IMR-90 (cell line): ENCODE results near the gene SAPCD1. TPM values are rescaled to one million over a fixed set of nuclear protein-coding genes. Genes with fewer than 3 reads are reported as not detected.

Experiments
- ATAC-seq: fragments of 200-7000 bp; cut with Tn5 transposase; 2 replicates; pipeline ENCODE4 v1.9.1; 2020; ENCODE audit warnings: low read depth, mild to moderate bottlenecking, moderate library complexity
- BruUV-seq: library from RNA; stranded (reverse); fragments of 400-500 nt; replicated peaks from 2 replicates; lab custom pipeline; 2021; lab: Mats Ljungman, UMichigan
- CTCF ChIA-PET: fragments of 300-600 bp; formaldehyde crosslinking; extraction: SDS; loops from one replicate; lab custom pipeline; 2021; ENCODE audit warnings: antibody characterized with exemption; lab: Yijun Ruan, JAX
- POLR2A ChIA-PET: fragments of 300-600 bp; sonication (Branson Sonifier 250); formaldehyde crosslinking; loops from one replicate; lab custom pipeline; 2022; ENCODE audit warnings: antibody characterized with exemption; ENCODE audit not compliant: unreplicated experiment; lab: Charles Lee
- DNase-seq: peaks from one replicate; pipeline ENCODE4 v3.0.0; 2013
- H2AFZ ChIP-seq: replicated peaks from 2 replicates; pipeline ENCODE3; 2013; ENCODE audit warnings: low read length, mild to moderate bottlenecking; ENCODE audit not compliant: poor library complexity
- H2AK5ac ChIP-seq: 2 replicates; pipeline ENCODE4 v1.6.1; 2013; ENCODE audit warnings: low read depth, low read length, inconsistent platforms
- H2AK9ac ChIP-seq: replicated peaks from 2 replicates; pipeline ENCODE3; 2013; ENCODE audit warnings: mild to moderate bottlenecking, low read depth, low read length, moderate library complexity; ENCODE audit not compliant: poor library complexity
- H2BK120ac ChIP-seq: 2 replicates; pipeline ENCODE4 v1.6.1; 2013; ENCODE audit warnings: low read depth, low read length, inconsistent platforms
- H2BK15ac ChIP-seq: 3 replicates; pipeline ENCODE4 v1.6.1; 2013; ENCODE audit warnings: low read depth, low read length, inconsistent platforms
- H2BK20ac ChIP-seq: 2 replicates; pipeline ENCODE4 v1.6.1; 2013; ENCODE audit warnings: low read depth, mild to moderate bottlenecking, inconsistent platforms, low read length, moderate library complexity
- H2BK5ac ChIP-seq: 2 replicates; pipeline ENCODE4 v1.6.1; 2013; ENCODE audit warnings: mild to moderate bottlenecking, low read depth, low read length, inconsistent platforms; ENCODE audit not compliant: poor library complexity, severe bottlenecking
- H3K14ac ChIP-seq: replicated peaks from 2 replicates; pipeline ENCODE4 v1.6.1; 2013; ENCODE audit warnings: low read depth, low read length, inconsistent platforms
- H3K18ac ChIP-seq: 2 replicates; pipeline ENCODE4 v1.6.1; 2013; ENCODE audit warnings: low read depth, low read length, control low read depth
- H3K23ac ChIP-seq: 2 replicates; pipeline ENCODE4 v1.6.1; 2013; ENCODE audit warnings: low read depth, low read length, inconsistent platforms
- H3K27ac ChIP-seq: 2 replicates; pipeline ENCODE4 v1.5.1; 2013; ENCODE audit warnings: mild to moderate bottlenecking, control low read depth, low read length; ENCODE audit not compliant: insufficient read depth
- H3K27me3 ChIP-seq: 2 replicates; pipeline ENCODE4 v1.6.1; 2013; ENCODE audit warnings: low read length; ENCODE audit not compliant: control insufficient read depth, insufficient read depth
- H3K36me3 ChIP-seq: 2 replicates; pipeline ENCODE4 v1.6.1; 2013; ENCODE audit warnings: low read length, mixed read lengths; ENCODE audit not compliant: control insufficient read depth, insufficient read depth
- H3K4ac ChIP-seq: 2 replicates; pipeline ENCODE4 v1.6.1; 2013; ENCODE audit warnings: low read depth, low read length, inconsistent platforms
- H3K4me1 ChIP-seq: 2 replicates; pipeline ENCODE4 v1.6.1; 2013; ENCODE audit warnings: low read length, mixed read lengths; ENCODE audit not compliant: control insufficient read depth, insufficient read depth
- H3K4me2 ChIP-seq: 2 replicates; pipeline ENCODE4 v1.6.1; 2013; ENCODE audit warnings: low read depth, mild to moderate bottlenecking, control low read depth, low read length, moderate library complexity
- H3K4me3 ChIP-seq: 2 replicates; pipeline ENCODE4 v1.5.1; 2013; ENCODE audit warnings: low read depth, mild to moderate bottlenecking, control low read depth, low read length, moderate library complexity; ENCODE audit not compliant: insufficient read depth
- H3K56ac ChIP-seq: 2 replicates; pipeline ENCODE4 v1.6.1; 2013; ENCODE audit warnings: low read length, inconsistent platforms; ENCODE audit not compliant: insufficient read depth; ENCODE audit errors: extremely low read depth
- H3K79me1 ChIP-seq, 2 experiments: 2 replicates each; pipeline ENCODE4 v1.6.1; 2013; ENCODE audit warnings: low read length in 2 of 2, inconsistent platforms in 1 of 2, low read depth in 1 of 2
- H3K9ac ChIP-seq: 2 replicates; pipeline ENCODE4 v1.6.1; 2013; ENCODE audit warnings: low read depth, low read length, control low read depth
- H3K9me1 ChIP-seq: 2 replicates; pipeline ENCODE4 v1.6.1; 2013; ENCODE audit warnings: low read length, inconsistent platforms; ENCODE audit not compliant: insufficient read depth
- H3K9me3 ChIP-seq: 2 replicates; pipeline ENCODE4 v1.6.1; 2013; ENCODE audit warnings: low read length; ENCODE audit not compliant: control insufficient read depth, insufficient read depth
- H4K20me1 ChIP-seq: 2 replicates; pipeline ENCODE4 v1.6.1; 2013; ENCODE audit warnings: low read length, inconsistent platforms; ENCODE audit not compliant: insufficient read depth
- H4K5ac ChIP-seq: 2 replicates; pipeline ENCODE4 v1.6.1; 2013; ENCODE audit warnings: mild to moderate bottlenecking, low read depth, low read length, control low read depth
- H4K8ac ChIP-seq, 2 experiments: 2 replicates each; pipeline ENCODE4 v1.6.1; 2013; ENCODE audit warnings: low read depth in 2 of 2, low read length in 2 of 2, control low read depth in 1 of 2, inconsistent platforms in 1 of 2
- H4K91ac ChIP-seq: 2 replicates; pipeline ENCODE4 v1.6.1; 2013; ENCODE audit warnings: low read depth, low read length, inconsistent platforms; ENCODE audit not compliant: insufficient read depth
- BHLHE40 ChIP-seq: fragments of 150-350 bp; IDR thresholded peaks from 2 replicates; pipeline ENCODE4 v1.6.1; 2016; ENCODE audit warnings: mild to moderate bottlenecking, low read depth, low read length
- CEBPB ChIP-seq: IDR thresholded peaks from 2 replicates; pipeline ENCODE4 v1.6.1; 2012; ENCODE audit warnings: low read depth, low read length, improper control_type of control experiment
- CHD1 ChIP-seq: IDR thresholded peaks from 2 replicates; pipeline ENCODE4 v1.6.1; 2012; ENCODE audit warnings: low read depth, low read length, improper control_type of control experiment
- CTCF ChIP-seq: conservative IDR thresholded peaks from 2 replicates; pipeline ENCODE4 v1.5.1; 2012; ENCODE audit warnings: mild to moderate bottlenecking, low read depth, low read length, improper control_type of control experiment
- ELK1 ChIP-seq: fragments of 150-350 bp; IDR thresholded peaks from 2 replicates; pipeline ENCODE4 v1.6.1; 2016; ENCODE audit warnings: low read depth, mild to moderate bottlenecking, low read length, moderate library complexity, borderline replicate concordance
- FOS ChIP-seq: fragments of 150-350 bp; IDR thresholded peaks from 2 replicates; pipeline ENCODE4 v1.6.1; 2016; ENCODE audit warnings: low read depth, low read length
- MAFK ChIP-seq: IDR thresholded peaks from 2 replicates; pipeline ENCODE4 v1.6.1; 2012; ENCODE audit warnings: low read depth, low read length, improper control_type of control experiment
- MAZ ChIP-seq: IDR thresholded peaks from 2 replicates; pipeline ENCODE4 v1.6.1; 2012; ENCODE audit warnings: low read depth, mild to moderate bottlenecking, low read length, improper control_type of control experiment, moderate library complexity, borderline replicate concordance
- MXI1 ChIP-seq: IDR thresholded peaks from 2 replicates; pipeline ENCODE4 v1.6.1; 2012; ENCODE audit warnings: low read depth, mild to moderate bottlenecking, low read length, moderate library complexity, borderline replicate concordance
- NFE2L2 ChIP-seq: fragments of 150-350 bp; IDR thresholded peaks from 2 replicates; pipeline ENCODE4 v1.6.1; 2016; ENCODE audit warnings: low read depth, mild to moderate bottlenecking, low read length
- POLR2A ChIP-seq: IDR thresholded peaks from 2 replicates; pipeline ENCODE4 v1.6.1; 2012; ENCODE audit warnings: mild to moderate bottlenecking, low read depth, low read length
- RAD21 ChIP-seq: IDR thresholded peaks from 2 replicates; pipeline ENCODE4 v1.6.1; 2012; ENCODE audit warnings: low read length, improper control_type of control experiment
- RCOR1 ChIP-seq: IDR thresholded peaks from 2 replicates; pipeline ENCODE4 v1.6.1; 2012; ENCODE audit warnings: mild to moderate bottlenecking, low read length, improper control_type of control experiment; ENCODE audit not compliant: insufficient replicate concordance
- RFX5 ChIP-seq: IDR thresholded peaks from 2 replicates; pipeline ENCODE4 v1.8.0; 2012; ENCODE audit warnings: low read depth, mild to moderate bottlenecking, low read length, moderate library complexity
- SMC3 ChIP-seq: fragments of 150-350 bp; IDR thresholded peaks from 2 replicates; pipeline ENCODE4 v1.6.1; 2016; ENCODE audit warnings: low read depth, mild to moderate bottlenecking, antibody characterized with exemption, low read length, moderate library complexity
- USF2 ChIP-seq: fragments of 150-350 bp; IDR thresholded peaks from 2 replicates; pipeline ENCODE4 v1.6.1; 2017; ENCODE audit warnings: mild to moderate bottlenecking, antibody characterized with exemption, low read length, low read depth
- WGBS, 2 experiments: methylation state at CpG; one replicate each; pipeline versions ENCODE4 v1.1.5 to v1.1.7; 2013; ENCODE audit warnings: missing lambda C conversion rate in 2 of 2; ENCODE audit not compliant: insufficient read length in 1 of 2; ENCODE audit errors: extremely low coverage in 2 of 2; 5-methylcytosine and 5-hydroxymethylcytosine counted together
- dilution Hi-C: fragments of 300-500 bp; cut with HindIII; formaldehyde crosslinking; loops from one replicate; pipeline ENCODE4 v1.14.3; 2018; ENCODE audit warnings: low sequenced_read_pairs; ENCODE audit not compliant: unreplicated experiment
- in situ Hi-C: fragments of 300-500 bp; cut with MboI; formaldehyde crosslinking; loops from 3 replicates; pipeline ENCODE4 v1.14.3; 2019; ENCODE audit warnings: low sequenced_read_pairs, inconsistent platforms, mixed read lengths
- intact Hi-C: fragments of 100-400 bp; cut with micrococcal nuclease; formaldehyde crosslinking; loops from 2 replicates; pipeline ENCODE4 v1.10.0; 2022
- polyA plus RNA-seq, 3 experiments: library from polyadenylated mRNA; depleted of rRNA; stranded (reverse); fragments of >200 nt; gene quantifications; 2 replicates each; pipeline ENCODE4 v1.2.3, GENCODE V29; 2012; ENCODE audit warnings: low replicate concordance in 1 of 3
- total RNA-seq: library from RNA; depleted of rRNA; stranded (reverse); fragments of >200 nt; gene quantifications from 2 replicates; pipeline ENCODE4 v1.2.3, GENCODE V29; 2012

Gene SAPCD1
- total and polyA plus RNA-seq, 2 of the 4 experiments (the other 2 are of a cell fraction), result 2.3 TPM; not detected in 1

- H4K5ac ChIP-seq, result no peak overlapping the region
- no peak for ATAC-seq
- no peak overlapping the region for H3K4me3 ChIP-seq
- H3K4me1 ChIP-seq, result peaks cover 3% of the 10 kb centered on the region
- no peak overlapping the region for H2BK15ac ChIP-seq
- H2AK5ac ChIP-seq, result no peak overlapping the region
- H2BK5ac ChIP-seq, result no peak overlapping the region
- intact Hi-C loops (no loop called here), in situ Hi-C loops (no loop called here), dilution Hi-C loops (no loop called here)
- H3K36me3 ChIP-seq, result peaks cover 33% of the 10 kb centered on the region
- H3K9ac ChIP-seq, result no peak overlapping the region
- no peak overlapping the region for H4K8ac ChIP-seq
- H3K4me2 ChIP-seq, result no peak overlapping the region
- no peaks in the 10 kb centered on the region for H3K9me3 ChIP-seq
- no peak overlapping the region for H3K56ac ChIP-seq
- H3K9me1 ChIP-seq, result no peaks in the 10 kb centered on the region
- peaks cover 17% of the 10 kb centered on the region for H4K20me1 ChIP-seq
- H2AFZ ChIP-seq, result no peak overlapping the region
- peaks cover 0 to 34% of the 10 kb centered on the region in 2 experiments; a peak in 2 of 4 replicates for H3K79me1 ChIP-seq
- DNase-seq, result no peak
- H3K18ac ChIP-seq, result no peak overlapping the region
- H3K4ac ChIP-seq, result no peak overlapping the region
- no peak overlapping the region for H3K14ac ChIP-seq
- H3K27me3 ChIP-seq, result no peaks in the 10 kb centered on the region
- no TSS peak for BruUV-seq
- ChIA-PET POLR2A (no interaction called here), CTCF (no interaction called here)
- TF ChIP-seq BHLHE40 (no peak), MAFK (no peak), USF2 (no peak), CHD1 (no peak), POLR2A (no peak), RFX5 (no peak), RAD21 (no peak), NFE2L2 (no peak), CEBPB (no peak), RCOR1 (no peak), MAZ (no peak), FOS (no peak), MXI1 (no peak), ELK1 (no peak), CTCF (no peak), SMC3 (no peak)
- 92% methylated on average over 2 of the region's 7 CpGs; no CpG with 5 or more reads in 1 of the 2 experiments for WGBS, 2 experiments
- H3K23ac ChIP-seq, result no peak overlapping the region; the same call in 1 of the 2 replicates
- H2AK9ac ChIP-seq, result no peak overlapping the region
- H2BK120ac ChIP-seq, result no peak overlapping the region
- H3K27ac ChIP-seq, result no peak overlapping the region
- no peak overlapping the region for H2BK20ac ChIP-seq
- no peak overlapping the region for H4K91ac ChIP-seq
Observed at GRCh38 chr6:31727034-31727716, 35.3 kb upstream of the SAPCD1 start.
